GM12864 (cell line): ENCODE measurements around the gene KLF7.

ENCODE experiments used
- DNase-seq: peaks from one replicate; pipeline ENCODE4 v3.0.0-alpha.2; 2011; ENCODE audit warnings: low read depth
- H3K4me3 ChIP-seq: 2 replicates; pipeline ENCODE4 v1.5.1; 2011; ENCODE audit warnings: mild to moderate bottlenecking, low read depth, low read length, control low read depth
- TF ChIP-seq, protein P1 (sequence below): IDR thresholded peaks from 2 replicates; pipeline ENCODE4 v1.5.1; 2011; ENCODE audit warnings: low read depth, mild to moderate bottlenecking, moderate library complexity, low read length, control low read depth, inconsistent platforms; ENCODE audit errors: missing control alignments

The KLF7 gene

DNA sequence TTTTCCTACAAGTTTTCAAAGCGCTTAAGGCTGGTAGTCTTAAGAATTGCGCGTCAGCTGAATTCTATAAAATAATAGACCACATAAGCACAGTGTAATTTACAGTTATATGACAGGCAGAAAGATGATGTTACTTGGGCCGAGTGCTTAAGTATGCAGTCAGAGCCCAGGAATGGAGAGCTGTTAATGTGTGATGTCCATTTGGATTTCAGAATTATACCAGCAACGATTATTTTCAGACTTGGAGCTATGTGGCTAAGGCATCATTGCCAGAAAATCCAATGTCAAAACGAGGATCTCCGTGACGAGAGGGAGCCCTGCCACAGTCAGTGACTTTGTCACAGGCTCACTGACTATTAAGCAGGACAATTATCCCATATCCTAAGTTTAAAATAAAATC lies 3.4 kb downstream of the KLF7 start:
- no peak overlapping the region for H3K4me3 ChIP-seq
- DNase-seq, result no peak
- TF ChIP-seq, protein P1, sequence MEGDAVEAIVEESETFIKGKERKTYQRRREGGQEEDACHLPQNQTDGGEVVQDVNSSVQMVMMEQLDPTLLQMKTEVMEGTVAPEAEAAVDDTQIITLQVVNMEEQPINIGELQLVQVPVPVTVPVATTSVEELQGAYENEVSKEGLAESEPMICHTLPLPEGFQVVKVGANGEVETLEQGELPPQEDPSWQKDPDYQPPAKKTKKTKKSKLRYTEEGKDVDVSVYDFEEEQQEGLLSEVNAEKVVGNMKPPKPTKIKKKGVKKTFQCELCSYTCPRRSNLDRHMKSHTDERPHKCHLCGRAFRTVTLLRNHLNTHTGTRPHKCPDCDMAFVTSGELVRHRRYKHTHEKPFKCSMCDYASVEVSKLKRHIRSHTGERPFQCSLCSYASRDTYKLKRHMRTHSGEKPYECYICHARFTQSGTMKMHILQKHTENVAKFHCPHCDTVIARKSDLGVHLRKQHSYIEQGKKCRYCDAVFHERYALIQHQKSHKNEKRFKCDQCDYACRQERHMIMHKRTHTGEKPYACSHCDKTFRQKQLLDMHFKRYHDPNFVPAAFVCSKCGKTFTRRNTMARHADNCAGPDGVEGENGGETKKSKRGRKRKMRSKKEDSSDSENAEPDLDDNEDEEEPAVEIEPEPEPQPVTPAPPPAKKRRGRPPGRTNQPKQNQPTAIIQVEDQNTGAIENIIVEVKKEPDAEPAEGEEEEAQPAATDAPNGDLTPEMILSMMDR, result no peak

DNA sequence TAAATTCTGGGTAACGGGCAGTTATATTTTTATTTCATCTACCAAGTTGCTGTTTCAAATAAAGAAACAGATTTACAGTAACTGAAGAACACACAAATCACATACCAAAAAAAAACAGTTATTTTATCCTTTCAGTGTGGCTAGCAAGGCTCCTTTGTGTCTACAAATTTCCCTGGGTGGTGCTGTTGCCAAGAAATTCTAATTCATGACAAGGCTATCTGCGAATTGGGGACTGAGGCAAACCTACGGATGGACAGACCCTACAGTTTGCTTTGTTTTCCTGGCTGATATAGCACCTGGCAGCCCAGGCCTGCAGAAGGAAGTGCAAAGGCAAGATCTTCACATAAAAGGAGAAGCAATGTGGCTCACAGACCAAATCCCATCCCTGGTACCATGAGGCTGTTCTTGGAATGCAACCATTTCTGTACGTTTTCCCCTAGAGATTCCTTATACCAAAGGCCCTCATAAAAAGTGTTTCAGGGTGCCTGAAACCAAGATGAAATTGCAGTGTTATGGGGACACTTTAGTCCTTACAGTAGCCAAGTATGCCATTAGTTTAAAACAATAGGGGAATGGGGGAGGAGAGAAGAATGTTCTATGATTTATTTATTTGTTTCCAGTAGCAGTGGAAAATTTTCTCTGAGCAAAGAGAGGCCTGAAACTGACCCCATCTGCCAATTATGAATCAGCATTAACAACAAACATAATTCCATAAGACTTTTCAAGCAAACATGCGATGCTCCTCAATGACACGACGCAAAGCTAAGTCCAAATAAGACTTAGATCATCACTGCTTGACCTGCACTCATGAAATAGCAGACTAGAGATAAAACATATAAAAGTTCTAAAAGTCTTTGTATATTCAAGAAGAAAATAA lies 4.3 kb downstream of the KLF7 start:
- DNase-seq, result no peak
- H3K4me3 ChIP-seq, result no peak overlapping the region
- TF ChIP-seq, protein P1, result no peak

DNA sequence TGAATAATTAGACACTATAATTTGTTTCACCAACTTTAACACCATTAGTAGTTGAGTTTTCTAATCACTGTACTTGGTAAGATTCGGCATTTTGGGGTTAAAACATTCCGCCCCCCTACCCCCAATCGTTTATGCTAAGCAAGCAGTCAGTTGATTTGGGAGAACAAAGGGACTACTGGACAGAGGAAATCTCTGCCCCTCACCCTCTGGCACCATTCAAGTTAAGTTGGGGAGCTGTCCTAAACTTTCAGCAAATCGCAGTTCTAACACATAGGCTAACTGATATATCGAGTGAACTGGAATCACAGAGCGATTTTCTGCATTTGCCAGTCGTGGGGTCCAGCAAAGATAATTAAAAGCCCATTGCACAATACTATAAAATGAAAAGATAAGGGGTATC lies 5.6 kb downstream of the KLF7 start:
- H3K4me3 ChIP-seq, result no peak overlapping the region
- DNase-seq, result no peak
- TF ChIP-seq, protein P1, result no peak

DNA sequence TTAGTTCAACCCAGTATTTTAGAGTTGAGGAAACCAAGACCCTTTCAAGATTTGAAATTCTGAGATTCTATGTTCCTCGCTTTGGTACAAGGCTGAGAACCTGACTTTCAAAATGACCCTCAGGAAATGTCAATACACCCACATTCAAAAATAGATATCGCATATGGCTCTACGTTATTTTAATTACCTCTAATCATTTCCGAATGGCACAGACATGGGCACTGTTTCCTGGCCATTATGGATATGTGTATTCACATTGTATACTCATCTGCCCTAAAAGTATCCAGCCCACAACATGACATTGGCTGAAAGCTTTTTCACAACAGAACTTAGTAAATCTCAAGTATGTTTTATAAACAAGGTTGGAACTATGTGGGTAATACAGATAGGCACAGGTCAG lies 6.7 kb downstream of the KLF7 start:
- no peak for DNase-seq
- TF ChIP-seq, protein P1, result no peak

DNA sequence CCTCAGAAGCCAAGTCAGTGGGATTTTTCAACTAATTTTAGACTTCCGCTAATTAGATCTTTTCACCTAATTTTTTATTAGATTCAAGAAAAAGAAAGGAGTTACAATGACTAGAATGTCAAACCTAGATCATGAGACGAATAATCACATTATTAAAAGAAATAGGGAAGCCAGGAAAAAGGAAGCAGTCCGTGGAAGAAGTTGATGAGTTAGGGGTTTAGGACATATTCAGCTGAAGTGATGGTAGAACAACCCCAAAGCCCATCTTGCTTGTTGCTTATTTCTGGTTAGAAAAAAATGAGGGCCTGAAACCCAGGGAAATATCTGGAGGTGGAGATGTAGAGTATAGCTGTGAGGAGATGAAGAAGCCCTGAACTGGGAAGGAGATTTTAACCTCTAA lies 8.0 kb downstream of the KLF7 start:
- TF ChIP-seq, protein P1, result no peak
- H3K4me3 ChIP-seq, result no peak overlapping the region
- DNase-seq, result no peak

More for the DNA sequence above, 6.7 kb downstream of the KLF7 start:
- H3K4me3 ChIP-seq, result no peak overlapping the region

DNA sequence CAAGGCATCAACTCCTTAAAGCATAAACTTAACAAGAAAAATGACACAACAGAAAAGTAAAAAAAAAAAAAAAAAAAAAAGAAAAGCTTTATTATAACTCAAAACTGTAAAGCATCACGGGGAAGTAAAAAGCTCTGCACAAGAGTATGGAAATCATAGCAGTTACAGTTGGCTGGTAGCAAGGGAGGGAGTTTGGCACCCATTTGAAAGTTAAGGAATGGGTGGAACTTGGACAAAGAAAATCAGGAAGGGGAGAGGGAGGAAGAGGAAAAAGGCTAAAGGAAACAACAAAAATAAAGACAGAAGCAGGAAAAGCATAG lies 8.6 kb downstream of the KLF7 start:
- H3K4me3 ChIP-seq, result no peak overlapping the region
- TF ChIP-seq, protein P1, result no peak
- DNase-seq, result no peak
